SH-SY5Y (cell line): ENCODE results near the gene LRP1.

Experiments used
- GATA2 ChIP-seq: IDR thresholded peaks from 2 replicates; pipeline ENCODE4 v1.6.1; 2011; ENCODE audit warnings: mild to moderate bottlenecking, low read depth, low read length
- GATA3 ChIP-seq: IDR thresholded peaks from 2 replicates; pipeline ENCODE4 v1.6.1; 2011; ENCODE audit warnings: low read depth, mild to moderate bottlenecking, low read length, moderate library complexity

- TF ChIP-seq GATA3 (no peak), GATA2 (no peak)
Observed at GRCh38 chr12:57091638-57092528, 36.4 kb upstream of the LRP1 start.
